Stomach (tissue), 4 donors: Measurements from ENCODE around the gene PGRMC1.

Source experiments
- EP300 ChIP-seq: sonication (generic); formaldehyde crosslinking; IDR thresholded peaks from one replicate; pipeline ENCODE4 v1.6.1; 2017; ENCODE audit warnings: antibody characterized with exemption
- POLR2A ChIP-seq, 4 donors: fragments of 450-650 bp; IDR thresholded peaks; one replicate each; pipeline ENCODE4 v1.6.1; 2016; ENCODE audit warnings: antibody characterized with exemption in 4 of 4, control low read depth in 2 of 4, mild to moderate bottlenecking in 1 of 4, moderate library complexity in 1 of 4
- POLR2AphosphoS5 ChIP-seq, 3 donors: sonication (generic); formaldehyde crosslinking; IDR thresholded peaks; one replicate each; pipeline ENCODE4 v1.6.1; 2016; ENCODE audit warnings: antibody characterized with exemption in 3 of 3
- TF ChIP-seq, protein P1 (sequence below), 7 experiments: fragments of 450-650 bp in 4 of 7; fragments of 200-600 bp in 3 of 7; sonication (generic) in 3 of 7; IDR thresholded peaks; one replicate each; pipeline ENCODE4 v1.5.1; 2016 to 2019; ENCODE audit warnings: antibody characterized with exemption in 7 of 7, control low read depth in 2 of 7, mild to moderate bottlenecking in 1 of 7

DNA sequence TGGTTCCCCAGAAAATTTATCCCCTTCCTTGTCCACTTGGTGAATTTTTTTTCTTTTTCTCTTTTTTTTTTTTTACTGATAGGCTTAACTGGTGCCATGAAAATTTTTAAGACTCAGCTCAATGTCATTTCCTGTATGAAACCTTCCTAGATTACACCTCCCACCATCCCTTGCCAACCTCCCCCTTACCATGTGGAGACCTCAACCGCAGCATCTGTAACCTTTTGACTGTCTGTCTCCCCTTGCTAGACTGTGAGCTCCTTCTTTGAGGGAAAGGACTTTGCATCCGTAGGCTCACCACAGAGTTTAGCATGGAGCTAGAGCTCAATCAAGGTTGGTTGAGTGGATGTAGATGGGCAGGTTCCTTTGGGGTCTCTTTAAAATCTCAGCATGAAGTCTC is 5.2 kb upstream of the PGRMC1 start:
- TF ChIP-seq POLR2AphosphoS5 (IDR thresholded peaks at IDR 0.05): no peak
- TF ChIP-seq, protein P1, sequence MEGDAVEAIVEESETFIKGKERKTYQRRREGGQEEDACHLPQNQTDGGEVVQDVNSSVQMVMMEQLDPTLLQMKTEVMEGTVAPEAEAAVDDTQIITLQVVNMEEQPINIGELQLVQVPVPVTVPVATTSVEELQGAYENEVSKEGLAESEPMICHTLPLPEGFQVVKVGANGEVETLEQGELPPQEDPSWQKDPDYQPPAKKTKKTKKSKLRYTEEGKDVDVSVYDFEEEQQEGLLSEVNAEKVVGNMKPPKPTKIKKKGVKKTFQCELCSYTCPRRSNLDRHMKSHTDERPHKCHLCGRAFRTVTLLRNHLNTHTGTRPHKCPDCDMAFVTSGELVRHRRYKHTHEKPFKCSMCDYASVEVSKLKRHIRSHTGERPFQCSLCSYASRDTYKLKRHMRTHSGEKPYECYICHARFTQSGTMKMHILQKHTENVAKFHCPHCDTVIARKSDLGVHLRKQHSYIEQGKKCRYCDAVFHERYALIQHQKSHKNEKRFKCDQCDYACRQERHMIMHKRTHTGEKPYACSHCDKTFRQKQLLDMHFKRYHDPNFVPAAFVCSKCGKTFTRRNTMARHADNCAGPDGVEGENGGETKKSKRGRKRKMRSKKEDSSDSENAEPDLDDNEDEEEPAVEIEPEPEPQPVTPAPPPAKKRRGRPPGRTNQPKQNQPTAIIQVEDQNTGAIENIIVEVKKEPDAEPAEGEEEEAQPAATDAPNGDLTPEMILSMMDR (IDR thresholded peaks at IDR 0.05): no peak
- TF ChIP-seq EP300: no peak
- no peak for TF ChIP-seq POLR2A (IDR thresholded peaks at IDR 0.05)
